Neural cell (in vitro differentiated cells): ENCODE data around the gene TOX2. TPM values are rescaled to one million over a fixed set of nuclear protein-coding genes. Genes with fewer than 3 reads are reported as not detected.

ENCODE experiments used
- H2AFZ ChIP-seq: fragments of 200-600, 300-800 bp; sonication (generic), shearing (Covaris generic); 2 replicates; pipeline ENCODE4 v1.6.0; 2014; ENCODE audit warnings: low read depth, mild to moderate bottlenecking, antibody characterized with exemption, low read length, moderate library complexity
- H3F3A ChIP-seq: fragments of 200-600 bp; shearing (Covaris generic); 2 replicates; pipeline ENCODE4 v1.6.1; 2016; ENCODE audit warnings: mild to moderate bottlenecking, moderate library complexity, mixed read lengths, antibody characterized with exemption, low read length; ENCODE audit not compliant: insufficient read depth, poor library complexity, severe bottlenecking
- H3K27ac ChIP-seq: fragments of 200-600, 300-800 bp; sonication (generic), shearing (Covaris generic); 2 replicates; pipeline ENCODE4 v1.5.1; 2014; ENCODE audit warnings: mild to moderate bottlenecking, low read length, moderate library complexity
- H3K27me3 ChIP-seq: fragments of 300-800, 200-600 bp; sonication (generic), shearing (Covaris generic); 2 replicates; pipeline ENCODE4 v1.6.0; 2014; ENCODE audit warnings: mild to moderate bottlenecking, low read depth, low read length, moderate library complexity; ENCODE audit not compliant: insufficient read depth
- H3K36me3 ChIP-seq: fragments of 300-800, 200-600 bp; sonication (generic), shearing (Covaris generic); 2 replicates; pipeline ENCODE4 v1.5.1; 2014; ENCODE audit warnings: mild to moderate bottlenecking, antibody characterized with exemption, low read length, moderate library complexity; ENCODE audit not compliant: insufficient read depth
- H3K4me2 ChIP-seq: fragments of 300-800, 200-600 bp; sonication (generic), shearing (Covaris generic); 2 replicates; pipeline ENCODE4 v1.6.0; 2014; ENCODE audit warnings: mild to moderate bottlenecking, low read length
- H3K4me3 ChIP-seq: fragments of 300-800, 200-600 bp; sonication (generic), shearing (Covaris generic); 2 replicates; pipeline ENCODE4 v1.5.1; 2014; ENCODE audit warnings: mild to moderate bottlenecking, low read length, moderate library complexity
- H3K79me2 ChIP-seq: fragments of 200-600 bp; shearing (Covaris generic); replicated peaks from 2 replicates; pipeline ENCODE4 v1.6.0; 2014; ENCODE audit warnings: mild to moderate bottlenecking, low read length, moderate library complexity; ENCODE audit not compliant: insufficient read depth
- H3K9ac ChIP-seq: fragments of 300-800, 200-600 bp; sonication (generic), shearing (Covaris generic); 2 replicates; pipeline ENCODE4 v1.6.1; 2016; ENCODE audit warnings: mild to moderate bottlenecking, low read length, mixed read lengths
- H3K9me2 ChIP-seq: fragments of 200-600 bp; shearing (Covaris generic); 2 replicates; pipeline ENCODE4 v1.6.1; 2016; ENCODE audit warnings: mild to moderate bottlenecking, low read length, mixed read lengths; ENCODE audit not compliant: insufficient read depth
- H3K9me3 ChIP-seq: fragments of 200-600, 300-800 bp; sonication (generic), shearing (Covaris generic); 2 replicates; pipeline ENCODE4 v1.6.1; 2016; ENCODE audit warnings: mild to moderate bottlenecking, mixed run types, low read length, moderate library complexity, mixed read lengths
- H4K20me1 ChIP-seq: fragments of 200-600 bp; shearing (Covaris generic); 2 replicates; pipeline ENCODE4 v1.6.1; 2016; ENCODE audit warnings: mild to moderate bottlenecking, mixed run types; ENCODE audit not compliant: insufficient read depth
- EP300 ChIP-seq: fragments of 450-650 bp; conservative IDR thresholded peaks from 2 replicates; pipeline ENCODE4 v1.6.1; 2014; ENCODE audit warnings: antibody characterized with exemption, mild to moderate bottlenecking, moderate library complexity; ENCODE audit not compliant: poor library complexity, severe bottlenecking
- EZH2 ChIP-seq: fragments of 200-600, 300-800 bp; shearing (Covaris generic), sonication (generic); IDR thresholded peaks from 2 replicates; pipeline ENCODE4 v1.6.1; 2014; ENCODE audit warnings: antibody characterized with exemption, low read length, borderline replicate concordance, mild to moderate bottlenecking; ENCODE audit not compliant: insufficient read depth, poor library complexity, severe bottlenecking
- MXI1 ChIP-seq: fragments of 450-650 bp; conservative IDR thresholded peaks from 2 replicates; pipeline ENCODE4 v1.6.1; 2014; ENCODE audit warnings: antibody characterized with exemption, mild to moderate bottlenecking; ENCODE audit not compliant: poor library complexity, severe bottlenecking
- POLR2AphosphoS5 ChIP-seq: IDR thresholded peaks from 2 replicates; pipeline ENCODE4 v1.6.1; 2012
- RAD21 ChIP-seq: fragments of 450-650 bp; conservative IDR thresholded peaks from 2 replicates; pipeline ENCODE4 v1.6.1; 2014; ENCODE audit warnings: antibody characterized with exemption, mild to moderate bottlenecking, moderate library complexity
- SMC3 ChIP-seq: fragments of 450-650 bp; conservative IDR thresholded peaks from 2 replicates; pipeline ENCODE4 v1.6.1; 2014; ENCODE audit warnings: antibody characterized with exemption, mild to moderate bottlenecking, moderate library complexity; ENCODE audit not compliant: poor library complexity
- TAF1 ChIP-seq: IDR thresholded peaks from 2 replicates; pipeline ENCODE4 v1.6.1; 2012; ENCODE audit warnings: low read depth
- polyA plus RNA-seq: library from polyadenylated mRNA; depleted of rRNA; stranded (reverse); fragments of >200 nt; gene quantifications from 2 replicates; pipeline ENCODE4 v1.2.3, GENCODE V29; 2014
- TF ChIP-seq, protein P1 (sequence below): IDR thresholded peaks from 2 replicates; pipeline ENCODE4 v1.6.1; 2012; ENCODE audit warnings: borderline replicate concordance
- TF ChIP-seq, protein P2 (sequence below): fragments of 450-650 bp; IDR thresholded peaks from 2 replicates; pipeline ENCODE4 v1.5.1; 2014; ENCODE audit warnings: antibody characterized with exemption, mild to moderate bottlenecking, moderate library complexity; ENCODE audit not compliant: poor library complexity, severe bottlenecking

Gene TOX2
- polyA plus RNA-seq, 1 donor from 2014 or later, result 0.89 TPM

DNA sequence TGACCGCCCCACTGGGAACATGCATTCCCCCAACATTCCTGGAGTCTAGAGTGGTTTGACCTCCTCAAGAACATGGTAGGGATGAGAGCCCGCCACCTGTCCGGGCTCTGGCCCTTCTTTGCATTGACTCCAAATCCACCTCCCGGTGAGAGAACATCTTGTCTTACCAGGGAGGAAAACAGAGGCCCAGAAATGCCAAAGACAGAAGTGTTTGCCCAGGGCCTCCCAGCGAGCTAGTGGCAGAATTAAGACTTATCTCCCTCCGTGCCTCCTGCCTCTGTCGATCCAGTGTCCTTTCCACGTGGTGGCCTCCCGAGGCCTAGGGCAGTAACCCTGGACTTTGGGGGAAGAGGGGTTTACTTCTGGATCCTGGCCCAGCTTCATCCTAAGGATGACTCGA is 137.5 kb downstream of the TOX2 start:
- no peak for TF ChIP-seq POLR2AphosphoS5
- TF ChIP-seq MXI1, result no peak
- H3K4me2 ChIP-seq, result no peak overlapping the region
- H3K27me3 ChIP-seq, result no peaks in the 10 kb centered on the region
- no peak overlapping the region for H3K9ac ChIP-seq
- no peaks in the 10 kb centered on the region for H3F3A ChIP-seq
- no peaks in the 10 kb centered on the region for H4K20me1 ChIP-seq
- no peaks in the 10 kb centered on the region for H3K36me3 ChIP-seq
- H3K9me2 ChIP-seq, result no peaks in the 10 kb centered on the region
- H3K4me3 ChIP-seq, result no peak overlapping the region
- H3K9me3 ChIP-seq, result no peaks in the 10 kb centered on the region
- H2AFZ ChIP-seq, result no peak overlapping the region
- no peaks in the 10 kb centered on the region for H3K79me2 ChIP-seq
- H3K27ac ChIP-seq, result no peak overlapping the region

DNA sequence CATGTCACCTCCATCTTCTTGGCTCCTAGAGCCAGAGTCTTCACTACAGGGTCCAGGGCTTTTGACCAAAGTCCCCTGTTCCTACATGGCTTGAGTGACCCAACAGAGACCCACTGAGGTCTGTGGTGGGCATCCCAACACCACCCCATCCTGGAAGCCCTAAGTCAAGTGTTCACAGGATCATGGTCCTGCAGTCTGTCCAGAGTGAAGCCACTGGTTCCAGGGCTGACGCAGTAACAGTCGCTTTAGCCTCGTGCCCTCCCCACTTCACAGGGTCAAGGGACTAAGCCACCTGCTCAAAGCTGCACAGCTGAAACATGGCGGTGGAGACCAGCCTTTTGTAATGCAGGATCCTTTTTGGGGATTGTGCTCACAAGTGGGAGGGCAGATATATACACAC is 138.4 kb downstream of the TOX2 start:
- no peaks in the 10 kb centered on the region for H3K9me3 ChIP-seq
- no peaks in the 10 kb centered on the region for H3F3A ChIP-seq
- no peak overlapping the region for H3K9ac ChIP-seq
- no peak overlapping the region for H2AFZ ChIP-seq
- no peaks in the 10 kb centered on the region for H3K27me3 ChIP-seq
- no peak for TF ChIP-seq RAD21
- TF ChIP-seq TAF1, result no peak
- no peak for TF ChIP-seq EZH2
- TF ChIP-seq, protein P1, sequence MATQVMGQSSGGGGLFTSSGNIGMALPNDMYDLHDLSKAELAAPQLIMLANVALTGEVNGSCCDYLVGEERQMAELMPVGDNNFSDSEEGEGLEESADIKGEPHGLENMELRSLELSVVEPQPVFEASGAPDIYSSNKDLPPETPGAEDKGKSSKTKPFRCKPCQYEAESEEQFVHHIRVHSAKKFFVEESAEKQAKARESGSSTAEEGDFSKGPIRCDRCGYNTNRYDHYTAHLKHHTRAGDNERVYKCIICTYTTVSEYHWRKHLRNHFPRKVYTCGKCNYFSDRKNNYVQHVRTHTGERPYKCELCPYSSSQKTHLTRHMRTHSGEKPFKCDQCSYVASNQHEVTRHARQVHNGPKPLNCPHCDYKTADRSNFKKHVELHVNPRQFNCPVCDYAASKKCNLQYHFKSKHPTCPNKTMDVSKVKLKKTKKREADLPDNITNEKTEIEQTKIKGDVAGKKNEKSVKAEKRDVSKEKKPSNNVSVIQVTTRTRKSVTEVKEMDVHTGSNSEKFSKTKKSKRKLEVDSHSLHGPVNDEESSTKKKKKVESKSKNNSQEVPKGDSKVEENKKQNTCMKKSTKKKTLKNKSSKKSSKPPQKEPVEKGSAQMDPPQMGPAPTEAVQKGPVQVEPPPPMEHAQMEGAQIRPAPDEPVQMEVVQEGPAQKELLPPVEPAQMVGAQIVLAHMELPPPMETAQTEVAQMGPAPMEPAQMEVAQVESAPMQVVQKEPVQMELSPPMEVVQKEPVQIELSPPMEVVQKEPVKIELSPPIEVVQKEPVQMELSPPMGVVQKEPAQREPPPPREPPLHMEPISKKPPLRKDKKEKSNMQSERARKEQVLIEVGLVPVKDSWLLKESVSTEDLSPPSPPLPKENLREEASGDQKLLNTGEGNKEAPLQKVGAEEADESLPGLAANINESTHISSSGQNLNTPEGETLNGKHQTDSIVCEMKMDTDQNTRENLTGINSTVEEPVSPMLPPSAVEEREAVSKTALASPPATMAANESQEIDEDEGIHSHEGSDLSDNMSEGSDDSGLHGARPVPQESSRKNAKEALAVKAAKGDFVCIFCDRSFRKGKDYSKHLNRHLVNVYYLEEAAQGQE, result no peak
- TF ChIP-seq MXI1, result no peak
- TF ChIP-seq, protein P2, sequence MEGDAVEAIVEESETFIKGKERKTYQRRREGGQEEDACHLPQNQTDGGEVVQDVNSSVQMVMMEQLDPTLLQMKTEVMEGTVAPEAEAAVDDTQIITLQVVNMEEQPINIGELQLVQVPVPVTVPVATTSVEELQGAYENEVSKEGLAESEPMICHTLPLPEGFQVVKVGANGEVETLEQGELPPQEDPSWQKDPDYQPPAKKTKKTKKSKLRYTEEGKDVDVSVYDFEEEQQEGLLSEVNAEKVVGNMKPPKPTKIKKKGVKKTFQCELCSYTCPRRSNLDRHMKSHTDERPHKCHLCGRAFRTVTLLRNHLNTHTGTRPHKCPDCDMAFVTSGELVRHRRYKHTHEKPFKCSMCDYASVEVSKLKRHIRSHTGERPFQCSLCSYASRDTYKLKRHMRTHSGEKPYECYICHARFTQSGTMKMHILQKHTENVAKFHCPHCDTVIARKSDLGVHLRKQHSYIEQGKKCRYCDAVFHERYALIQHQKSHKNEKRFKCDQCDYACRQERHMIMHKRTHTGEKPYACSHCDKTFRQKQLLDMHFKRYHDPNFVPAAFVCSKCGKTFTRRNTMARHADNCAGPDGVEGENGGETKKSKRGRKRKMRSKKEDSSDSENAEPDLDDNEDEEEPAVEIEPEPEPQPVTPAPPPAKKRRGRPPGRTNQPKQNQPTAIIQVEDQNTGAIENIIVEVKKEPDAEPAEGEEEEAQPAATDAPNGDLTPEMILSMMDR, result no peak
- no peak for TF ChIP-seq EP300
- no peak for TF ChIP-seq POLR2AphosphoS5
- no peak for TF ChIP-seq SMC3
- H3K9me2 ChIP-seq, result no peaks in the 10 kb centered on the region
- H3K4me3 ChIP-seq, result no peak overlapping the region
- no peaks in the 10 kb centered on the region for H3K79me2 ChIP-seq
- no peak overlapping the region for H3K27ac ChIP-seq
- H3K4me2 ChIP-seq, result no peak overlapping the region
- no peaks in the 10 kb centered on the region for H4K20me1 ChIP-seq
- H3K36me3 ChIP-seq, result no peaks in the 10 kb centered on the region

DNA sequence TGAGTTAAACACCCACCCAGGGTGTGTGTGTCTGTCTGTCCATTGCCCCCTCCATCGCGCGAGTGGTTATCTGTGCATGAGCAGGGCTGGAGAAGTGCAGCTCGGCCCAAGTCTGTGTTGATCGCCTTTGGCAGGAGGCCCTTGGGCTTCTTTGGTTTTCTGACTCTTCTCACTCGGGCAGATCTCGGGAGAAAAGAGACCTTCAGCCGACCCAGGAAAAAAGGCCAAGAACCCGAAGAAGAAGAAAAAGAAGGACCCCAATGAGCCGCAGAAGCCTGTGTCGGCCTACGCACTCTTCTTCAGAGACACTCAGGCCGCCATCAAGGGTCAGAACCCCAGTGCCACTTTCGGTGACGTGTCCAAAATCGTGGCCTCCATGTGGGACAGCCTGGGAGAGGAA is 139.5 kb downstream of the TOX2 start:
- no peak for TF ChIP-seq RAD21
- no peak for TF ChIP-seq SMC3
- TF ChIP-seq EP300, result no peak
- TF ChIP-seq EZH2, result no peak
- TF ChIP-seq MXI1, result no peak
- TF ChIP-seq, protein P1, result no peak
- no peak for TF ChIP-seq TAF1
- TF ChIP-seq POLR2AphosphoS5, result no peak
- TF ChIP-seq, protein P2, result no peak
- Histone ChIP-seq H3K9me3 (no peaks in the 10 kb centered on the region), H3K27ac (no peak overlapping the region), H3K9ac (no peak overlapping the region), H3K9me2 (no peaks in the 10 kb centered on the region), H2AFZ (no peak overlapping the region), H3K79me2 (no peaks in the 10 kb centered on the region), H3K4me3 (no peak overlapping the region), H3K27me3 (no peaks in the 10 kb centered on the region), H3F3A (no peaks in the 10 kb centered on the region), H3K36me3 (no peaks in the 10 kb centered on the region), H4K20me1 (no peaks in the 10 kb centered on the region), H3K4me2 (no peak overlapping the region)
